Cardiac fibroblast (primary cell): ENCODE data around the gene HIPK2.

ENCODE experiments used
- DNase-seq, 2 donors: peaks; one replicate each; pipeline versions ENCODE4 v3.0.0 to v3.0.0-alpha.2; 2010; ENCODE audit warnings: low read depth in 2 of 2
- H3K4me3 ChIP-seq, 2 donors: replicated peaks in 1 of 2; 1 replicate in 1 of 2; 2 replicates in 1 of 2; pipeline ENCODE4 v1.5.1; 2011; ENCODE audit warnings: low read depth in 2 of 2, low read length in 2 of 2, mild to moderate bottlenecking in 2 of 2, moderate library complexity in 1 of 2
- CTCF ChIP-seq: IDR thresholded peaks from one replicate; pipeline ENCODE4 v1.5.1; 2011; ENCODE audit warnings: low read depth, mild to moderate bottlenecking, low read length, inconsistent platforms

HIPK2 gene

GRCh38 chr7:139645572-139646523, 131.9 kb downstream of the HIPK2 start:
- DNase-seq = peak; percentile 90 to 92
- H3K4me3 ChIP-seq = no peak overlapping the region
- TF ChIP-seq CTCF = peak; percentile 87

- H3K4me3 ChIP-seq = no peak overlapping the region
- TF ChIP-seq CTCF = no peak
- DNase-seq = no peak
These were observed 133.7 kb downstream of the HIPK2 start for GRCh38 chr7:139643951-139644585.

GRCh38 chr7:139642283-139642682, 135.5 kb downstream of the HIPK2 start:
- no peak for DNase-seq
- no peak for TF ChIP-seq CTCF
- H3K4me3 ChIP-seq = no peak overlapping the region

- no peak for DNase-seq
- H3K4me3 ChIP-seq = no peak overlapping the region
- no peak for TF ChIP-seq CTCF
These were observed 136.3 kb downstream of the HIPK2 start for GRCh38 chr7:139641337-139641992.

- no peak overlapping the region for H3K4me3 ChIP-seq
- no peak for DNase-seq
- TF ChIP-seq CTCF = no peak
These were observed 137.1 kb downstream of the HIPK2 start for GRCh38 chr7:139640681-139641080.

- no peak for DNase-seq
- TF ChIP-seq CTCF = no peak
- no peak overlapping the region for H3K4me3 ChIP-seq
These were observed 138.2 kb downstream of the HIPK2 start for GRCh38 chr7:139639563-139639962.
